ENCODE data around the gene NDRG3. TPM values are rescaled to one million over a fixed set of nuclear protein-coding genes. Genes with fewer than 3 reads are reported as not detected.

The NDRG3 gene
- total and polyA plus RNA-seq, 4 donors = 3.1 to 6.3 (median 4.5) TPM

- Histone ChIP-seq H3K9ac (ENCODE audit: low read depth in 1 of 2, low read length in 2 of 2) (no peak overlapping the region), H3K27ac (ENCODE audit: low read depth in 1 of 2, low read length in 2 of 2) (no peak overlapping the region), H3K4me1 (ENCODE audit: control insufficient read depth in 4 of 4, insufficient read depth in 4 of 4, low read length in 3 of 4) (no peaks in the 10 kb centered on the region), H3K36me3 (ENCODE audit: control insufficient read depth in 4 of 4, insufficient read depth in 3 of 4, low read depth in 1 of 4, low read length in 3 of 4) (peaks cover 0 to 16% (median 11%) of the 10 kb centered on the region in 4 donors), H3K4me3 (ENCODE audit: low read depth in 1 of 3, low read length in 3 of 3) (no peak overlapping the region), H3K9me3 (ENCODE audit: control insufficient read depth in 4 of 4, low read length in 3 of 4) (no peaks in the 10 kb centered on the region), H3K27me3 (ENCODE audit: control insufficient read depth in 4 of 4, insufficient read depth in 4 of 4, low read length in 3 of 4) (no peaks in the 10 kb centered on the region)
- TF ChIP-seq HNF4G (IDR thresholded peaks at IDR 0.05) (no peak), JUND (IDR thresholded peaks at IDR 0.05) (no peak), NR2F2 (IDR thresholded peaks at IDR 0.05) (peak; percentile 33), RXRA (IDR thresholded peaks at IDR 0.05) (peak; percentile 29 to 68), HNF4A (conservative IDR thresholded peaks at IDR 0.05) (peak; percentile 51 to 86), EGR1 (IDR thresholded peaks at IDR 0.05; ENCODE audit: low read depth in 2 of 2) (no peak), ATF3 (IDR thresholded peaks at IDR 0.05) (no peak), RAD21 (IDR thresholded peaks at IDR 0.05) (peak; percentile 89 to 91), REST (IDR thresholded peaks at IDR 0.05) (no peak), TAF1 (conservative IDR thresholded peaks at IDR 0.05) (no peak), CTCF (IDR thresholded peaks at IDR 0.05; ENCODE audit: low read depth, low read length, missing input control) (peak; percentile 77), MAX (IDR thresholded peaks at IDR 0.05) (no peak)
- 29% methylated on average over 2 of the region's 2 CpGs for WGBS
- peak; percentile 52 for DNase-seq (ENCODE audit: low spot score)
These were observed 8.8 kb upstream of the NDRG3 start for GRCh38 chr20:36754656-36755222.

- H3K27me3 ChIP-seq (ENCODE audit: control insufficient read depth in 4 of 4, insufficient read depth in 4 of 4, low read length in 3 of 4) = no peaks in the 10 kb centered on the region
- 92% methylated on average over 5 of the region's 5 CpGs for WGBS
- peaks cover 0 to 16% (median 11%) of the 10 kb centered on the region in 4 donors for H3K36me3 ChIP-seq (ENCODE audit: control insufficient read depth in 4 of 4, insufficient read depth in 3 of 4, low read depth in 1 of 4, low read length in 3 of 4)
- no peak overlapping the region for H3K4me3 ChIP-seq (ENCODE audit: low read depth in 1 of 3, low read length in 3 of 3)
- no peaks in the 10 kb centered on the region for H3K4me1 ChIP-seq (ENCODE audit: control insufficient read depth in 4 of 4, insufficient read depth in 4 of 4, low read length in 3 of 4)
- H3K9ac ChIP-seq (ENCODE audit: low read depth in 1 of 2, low read length in 2 of 2) = no peak overlapping the region
- no peak for DNase-seq (ENCODE audit: low spot score)
- no peaks in the 10 kb centered on the region for H3K9me3 ChIP-seq (ENCODE audit: control insufficient read depth in 4 of 4, low read length in 3 of 4)
- no peak overlapping the region for H3K27ac ChIP-seq (ENCODE audit: low read depth in 1 of 2, low read length in 2 of 2)
- no peak for TF ChIP-seq RXRA (IDR thresholded peaks at IDR 0.05)
- no peak for TF ChIP-seq HNF4G (IDR thresholded peaks at IDR 0.05)
- TF ChIP-seq ATF3 (IDR thresholded peaks at IDR 0.05) = no peak
- no peak for TF ChIP-seq SP1 (IDR thresholded peaks at IDR 0.05)
- TF ChIP-seq RAD21 (IDR thresholded peaks at IDR 0.05) = no peak
- TF ChIP-seq ZBTB33 (IDR thresholded peaks at IDR 0.05) = no peak
- no peak for TF ChIP-seq GABPA (IDR thresholded peaks at IDR 0.05 in 1 of 2, conservative IDR thresholded peaks at IDR 0.05 in 1 of 2)
- no peak for TF ChIP-seq TAF1 (conservative IDR thresholded peaks at IDR 0.05)
- TF ChIP-seq REST (IDR thresholded peaks at IDR 0.05) = no peak
- TF ChIP-seq EGR1 (IDR thresholded peaks at IDR 0.05; ENCODE audit: low read depth in 2 of 2) = no peak
- no peak for TF ChIP-seq YY1 (IDR thresholded peaks at IDR 0.05)
- TF ChIP-seq HNF4A (conservative IDR thresholded peaks at IDR 0.05) = no peak
- no peak for TF ChIP-seq CTCF (IDR thresholded peaks at IDR 0.05; ENCODE audit: low read depth, low read length, missing input control)
- no peak for TF ChIP-seq NR2F2 (IDR thresholded peaks at IDR 0.05)
These were observed 6.7 kb upstream of the NDRG3 start for GRCh38 chr20:36752582-36752981.

Measured in liver (tissue), 9 donors.